ENCODE data around the gene LPP. TPM values are rescaled to one million over a fixed set of nuclear protein-coding genes. Genes with fewer than 3 reads are reported as not detected.

The LPP gene
- total RNA-seq, 1 experiment from 2014 or later, result 120 TPM

GRCh38 chr3:188326968-188327367 is 173.0 kb downstream of the LPP start:
- DNase-seq, result no peak
- intact Hi-C loops (cut with micrococcal nuclease; ENCODE audit: unreplicated experiment), result no loop called here
- Histone ChIP-seq H3K27me3 (replicated peaks; ENCODE audit: control insufficient read depth, insufficient read depth, low read length) (no peaks in the 10 kb centered on the region), H3K9me3 (no peaks in the 10 kb centered on the region), H3K4me3 (ENCODE audit: low read depth, low read length) (no peak overlapping the region), H3K36me3 (ENCODE audit: control insufficient read depth, insufficient read depth, low read length) (no peaks in the 10 kb centered on the region), H3K4me1 (no peaks in the 10 kb centered on the region)
- peaks cover 12% of the 10 kb centered on the region for H3K4me1 Mint-ChIP-seq (ENCODE audit: low read depth, unreplicated experiment)
- ChIA-PET CTCF (no interaction called here), POLR2A (no interaction called here)
- TF ChIP-seq CTCF (IDR thresholded peaks at IDR 0.05; ENCODE audit: insufficient read depth in 1 of 2, low read depth in 1 of 2, low read length in 1 of 2, severe bottlenecking in 1 of 2, unreplicated experiment in 1 of 2), result no peak
- H3K4me3 Mint-ChIP-seq (ENCODE audit: unreplicated experiment), result no peak overlapping the region
- H3K9me3 Mint-ChIP-seq (ENCODE audit: unreplicated experiment), result no peaks in the 10 kb centered on the region
- H3K36me3 Mint-ChIP-seq (ENCODE audit: insufficient read depth, unreplicated experiment), result peaks cover 27% of the 10 kb centered on the region
- H3K27ac Mint-ChIP-seq (ENCODE audit: unreplicated experiment), result no peak overlapping the region
- H3K27me3 Mint-ChIP-seq (ENCODE audit: insufficient read depth, unreplicated experiment), result no peaks in the 10 kb centered on the region
- BruUV-seq (replicated peaks), result no TSS peak

GRCh38 chr3:188327433-188327832 is 173.5 kb downstream of the LPP start:
- no peaks in the 10 kb centered on the region for H3K27me3 ChIP-seq (replicated peaks; ENCODE audit: control insufficient read depth, insufficient read depth, low read length)
- DNase-seq, result no peak
- peaks cover 12% of the 10 kb centered on the region for H3K4me1 Mint-ChIP-seq (ENCODE audit: low read depth, unreplicated experiment)
- intact Hi-C loops (cut with micrococcal nuclease; ENCODE audit: unreplicated experiment), result no loop called here
- peaks cover 27% of the 10 kb centered on the region for H3K36me3 Mint-ChIP-seq (ENCODE audit: insufficient read depth, unreplicated experiment)
- ChIA-PET POLR2A (no interaction called here), CTCF (no interaction called here)
- no peaks in the 10 kb centered on the region for H3K9me3 Mint-ChIP-seq (ENCODE audit: unreplicated experiment)
- H3K4me3 Mint-ChIP-seq (ENCODE audit: unreplicated experiment), result no peak overlapping the region
- H3K27me3 Mint-ChIP-seq (ENCODE audit: insufficient read depth, unreplicated experiment), result no peaks in the 10 kb centered on the region
- TF ChIP-seq CTCF (IDR thresholded peaks at IDR 0.05; ENCODE audit: insufficient read depth in 1 of 2, low read depth in 1 of 2, low read length in 1 of 2, severe bottlenecking in 1 of 2, unreplicated experiment in 1 of 2), result no peak
- H3K27ac Mint-ChIP-seq (ENCODE audit: unreplicated experiment), result no peak overlapping the region
- H3K36me3 ChIP-seq (ENCODE audit: control insufficient read depth, insufficient read depth, low read length), result no peaks in the 10 kb centered on the region
- H3K4me1 ChIP-seq, result no peaks in the 10 kb centered on the region
- H3K4me3 ChIP-seq (ENCODE audit: low read depth, low read length), result no peak overlapping the region
- no peaks in the 10 kb centered on the region for H3K9me3 ChIP-seq
- BruUV-seq (replicated peaks), result no TSS peak

DNA sequence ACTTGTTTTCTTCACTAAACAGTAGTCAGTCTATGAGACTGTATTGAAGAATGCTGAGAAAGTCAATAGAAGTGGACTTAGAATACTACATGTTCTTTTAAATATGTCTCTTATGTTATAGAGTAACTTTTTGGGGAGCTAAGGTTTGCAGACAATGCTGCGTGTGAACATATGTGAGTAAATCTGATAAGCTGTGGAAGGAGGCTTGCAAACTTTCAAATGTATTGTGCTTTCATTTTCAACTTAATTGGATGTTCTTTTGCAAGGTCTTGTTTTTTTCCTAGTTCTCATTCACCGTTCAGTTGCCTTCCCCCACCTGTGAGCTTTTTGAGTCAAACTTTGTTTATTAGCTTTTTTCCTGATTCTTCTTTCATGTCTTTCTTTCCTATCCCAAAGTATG is 176.2 kb downstream of the LPP start:
- Histone ChIP-seq H3K36me3 (ENCODE audit: control insufficient read depth, insufficient read depth, low read length) (no peaks in the 10 kb centered on the region), H3K27me3 (replicated peaks; ENCODE audit: control insufficient read depth, insufficient read depth, low read length) (no peaks in the 10 kb centered on the region), H3K4me1 (no peaks in the 10 kb centered on the region), H3K9me3 (no peaks in the 10 kb centered on the region), H3K4me3 (ENCODE audit: low read depth, low read length) (no peak overlapping the region)
- no TSS peak for BruUV-seq (replicated peaks)
- no peaks in the 10 kb centered on the region for H3K27me3 Mint-ChIP-seq (ENCODE audit: insufficient read depth, unreplicated experiment)
- intact Hi-C loops (cut with micrococcal nuclease; ENCODE audit: unreplicated experiment), result no loop called here
- H3K9me3 Mint-ChIP-seq (ENCODE audit: unreplicated experiment), result no peaks in the 10 kb centered on the region
- H3K4me1 Mint-ChIP-seq (ENCODE audit: low read depth, unreplicated experiment), result peaks cover 13% of the 10 kb centered on the region
- DNase-seq, result no peak
- POLR2A ChIA-PET, result no interaction called here
- peaks cover 27% of the 10 kb centered on the region for H3K36me3 Mint-ChIP-seq (ENCODE audit: insufficient read depth, unreplicated experiment)
- H3K4me3 Mint-ChIP-seq (ENCODE audit: unreplicated experiment), result no peak overlapping the region
- TF ChIP-seq CTCF (IDR thresholded peaks at IDR 0.05; ENCODE audit: insufficient read depth in 1 of 2, low read depth in 1 of 2, low read length in 1 of 2, severe bottlenecking in 1 of 2, unreplicated experiment in 1 of 2), result no peak
- CTCF ChIA-PET, result no interaction called here
- H3K27ac Mint-ChIP-seq (ENCODE audit: unreplicated experiment), result no peak overlapping the region

Measured in Caco-2 (cell line).